ENCODE data around the gene GABRR3. TPM values are rescaled to one million over a fixed set of nuclear protein-coding genes. Genes with fewer than 3 reads are reported as not detected.
A peak's percentile ranks its signal among the peaks of the same experiment; 100 is the strongest.

The GABRR3 gene
- total and polyA plus RNA-seq, 10 donors = 0.03 TPM; not detected in 9

DNA sequence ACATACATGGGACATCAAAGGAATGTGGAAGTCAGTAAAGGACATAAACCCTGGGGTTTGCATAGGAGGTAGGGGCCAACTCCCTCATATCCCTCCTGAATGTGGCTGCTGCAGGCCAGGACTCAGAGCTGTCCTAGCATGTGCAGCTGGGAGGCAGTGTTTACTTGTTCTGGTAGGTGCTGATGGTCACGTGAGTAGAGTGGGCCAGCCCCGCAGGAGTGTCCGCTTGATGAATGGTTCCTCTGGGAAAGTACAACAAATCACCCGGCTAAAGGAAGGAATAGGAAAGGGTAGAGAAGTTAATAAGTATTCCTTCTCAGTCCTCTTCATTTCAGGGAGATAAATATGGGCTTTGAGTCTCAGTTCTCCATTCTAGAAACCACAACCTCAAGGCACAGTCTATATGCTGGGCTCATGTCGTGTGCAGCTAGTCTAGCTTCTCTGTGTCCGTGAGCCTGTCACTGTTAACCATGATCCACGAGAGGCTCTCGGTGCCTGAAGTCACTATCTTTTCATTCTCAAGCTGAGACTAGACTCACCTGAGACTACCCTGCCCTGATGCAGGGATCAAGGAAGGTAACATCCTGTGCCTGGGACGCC is 80.8 kb downstream of the GABRR3 start:
- H3K27me3 ChIP-seq (replicated peaks in 1 of 7) = no peaks in the 10 kb centered on the region
- no peak overlapping the region for H3K27ac ChIP-seq
- DNase-seq = no peak
- H3K36me3 ChIP-seq = peaks cover 0 to 98% (median 53%) of the 10 kb centered on the region in 6 donors
- 71 to 84% (median 79%) methylated on average over 9 of the region's 9 CpGs for WGBS, 5 donors
- intact Hi-C loops (cut with DNase I; ENCODE audit: low total_unique reads) = no loop called here
- H3K9me3 ChIP-seq = no peaks in the 10 kb centered on the region
- H3K4me1 ChIP-seq = peaks cover 0 to 7% (median 0%) of the 10 kb centered on the region in 6 donors
- no peak overlapping the region for H3K4me3 ChIP-seq
- TF ChIP-seq, protein P1, sequence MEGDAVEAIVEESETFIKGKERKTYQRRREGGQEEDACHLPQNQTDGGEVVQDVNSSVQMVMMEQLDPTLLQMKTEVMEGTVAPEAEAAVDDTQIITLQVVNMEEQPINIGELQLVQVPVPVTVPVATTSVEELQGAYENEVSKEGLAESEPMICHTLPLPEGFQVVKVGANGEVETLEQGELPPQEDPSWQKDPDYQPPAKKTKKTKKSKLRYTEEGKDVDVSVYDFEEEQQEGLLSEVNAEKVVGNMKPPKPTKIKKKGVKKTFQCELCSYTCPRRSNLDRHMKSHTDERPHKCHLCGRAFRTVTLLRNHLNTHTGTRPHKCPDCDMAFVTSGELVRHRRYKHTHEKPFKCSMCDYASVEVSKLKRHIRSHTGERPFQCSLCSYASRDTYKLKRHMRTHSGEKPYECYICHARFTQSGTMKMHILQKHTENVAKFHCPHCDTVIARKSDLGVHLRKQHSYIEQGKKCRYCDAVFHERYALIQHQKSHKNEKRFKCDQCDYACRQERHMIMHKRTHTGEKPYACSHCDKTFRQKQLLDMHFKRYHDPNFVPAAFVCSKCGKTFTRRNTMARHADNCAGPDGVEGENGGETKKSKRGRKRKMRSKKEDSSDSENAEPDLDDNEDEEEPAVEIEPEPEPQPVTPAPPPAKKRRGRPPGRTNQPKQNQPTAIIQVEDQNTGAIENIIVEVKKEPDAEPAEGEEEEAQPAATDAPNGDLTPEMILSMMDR (IDR thresholded peaks at IDR 0.05 in 8 of 11, conservative IDR thresholded peaks at IDR 0.05 in 3 of 11) = no peak
- TF ChIP-seq POLR2AphosphoS5 (IDR thresholded peaks at IDR 0.05) = no peak
- no peak for TF ChIP-seq POLR2A (IDR thresholded peaks at IDR 0.05)

- 95 to 100% (median 97%) methylated on average over 1 of the region's 1 CpG for WGBS, 5 donors
- DNase-seq = no peak
- Histone ChIP-seq H3K27me3 (replicated peaks in 1 of 7) (no peaks in the 10 kb centered on the region), H3K36me3 (peaks cover 0 to 98% (median 56%) of the 10 kb centered on the region in 6 donors), H3K9me3 (no peaks in the 10 kb centered on the region), H3K4me3 (no peak overlapping the region), H3K4me1 (peaks cover 0 to 7% (median 0%) of the 10 kb centered on the region in 6 donors), H3K27ac (no peak overlapping the region)
- TF ChIP-seq POLR2AphosphoS5 (IDR thresholded peaks at IDR 0.05) (no peak), POLR2A (IDR thresholded peaks at IDR 0.05) (no peak)
- intact Hi-C loops (cut with DNase I; ENCODE audit: low total_unique reads) = no loop called here
Measured at GRCh38 chr3:97952872-97953271, 82.2 kb downstream of the GABRR3 start.

DNA sequence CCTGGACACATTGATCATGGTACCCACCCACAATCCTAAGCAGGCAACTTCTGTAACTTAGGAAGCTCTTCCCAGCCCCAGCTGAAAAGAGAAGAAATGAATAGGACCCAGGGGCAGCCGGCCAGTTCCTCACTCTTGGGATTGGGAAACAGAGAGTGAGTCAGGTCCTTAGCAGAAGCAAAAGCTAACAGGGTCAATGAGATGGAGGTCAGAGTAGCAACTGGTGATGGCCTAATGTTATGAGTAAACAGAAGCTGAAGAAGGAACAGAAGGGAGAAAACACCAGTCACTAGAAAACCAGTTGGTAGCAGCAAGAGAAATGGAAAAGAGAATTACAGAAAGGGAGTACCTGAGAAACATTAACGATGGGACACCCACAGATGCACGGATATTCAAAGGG is 82.8 kb downstream of the GABRR3 start:
- H3K9me3 ChIP-seq = no peaks in the 10 kb centered on the region
- H3K36me3 ChIP-seq = peaks cover 0 to 98% (median 57%) of the 10 kb centered on the region in 6 donors
- 79 to 89% (median 87%) methylated on average over 3 of the region's 3 CpGs for WGBS, 5 donors
- intact Hi-C loops (cut with DNase I; ENCODE audit: low total_unique reads) = no loop called here
- H3K27me3 ChIP-seq (replicated peaks in 1 of 7) = no peaks in the 10 kb centered on the region
- H3K27ac ChIP-seq = no peak overlapping the region
- no peak overlapping the region for H3K4me3 ChIP-seq
- peaks cover 0 to 7% (median 0%) of the 10 kb centered on the region in 6 donors for H3K4me1 ChIP-seq
- no peak for DNase-seq
- TF ChIP-seq POLR2A (IDR thresholded peaks at IDR 0.05) (no peak), POLR2AphosphoS5 (IDR thresholded peaks at IDR 0.05) (peak in 1 of 3 donors; percentile 35)

DNA sequence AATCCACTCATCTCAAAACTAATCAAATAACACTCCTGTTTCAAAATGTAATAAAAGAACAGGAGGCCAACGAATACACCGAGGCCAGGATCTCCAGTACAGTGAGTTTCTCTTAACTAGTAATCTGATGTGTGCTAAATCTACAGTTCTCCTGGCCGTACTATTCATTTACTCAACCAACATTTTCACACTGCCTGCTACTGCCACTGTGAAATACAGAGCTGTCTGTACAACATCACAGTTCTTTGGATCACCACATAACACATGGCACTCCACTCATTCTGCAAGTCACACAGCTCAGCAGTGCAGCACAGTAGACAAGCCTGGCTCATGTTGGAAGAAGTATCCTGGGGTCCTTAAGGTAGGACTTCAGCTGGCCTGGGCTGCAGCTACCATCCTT is 84.8 kb downstream of the GABRR3 start:
- Histone ChIP-seq H3K36me3 (peaks cover 0 to 100% (median 68%) of the 10 kb centered on the region in 6 donors), H3K27me3 (replicated peaks in 1 of 7) (no peaks in the 10 kb centered on the region), H3K27ac (no peak overlapping the region), H3K9me3 (no peaks in the 10 kb centered on the region), H3K4me3 (no peak overlapping the region), H3K4me1 (peaks cover 0 to 7% (median 0%) of the 10 kb centered on the region in 6 donors)
- intact Hi-C loops (cut with DNase I; ENCODE audit: low total_unique reads) = no loop called here
- DNase-seq = no peak
- WGBS, 5 donors = 79 to 91% (median 84%) methylated on average over 3 of the region's 3 CpGs
- TF ChIP-seq POLR2AphosphoS5 (IDR thresholded peaks at IDR 0.05) = no peak
- TF ChIP-seq, protein P1 (IDR thresholded peaks at IDR 0.05 in 8 of 11, conservative IDR thresholded peaks at IDR 0.05 in 3 of 11) = no peak
- TF ChIP-seq POLR2A (IDR thresholded peaks at IDR 0.05) = no peak

GRCh38 chr3:97949743-97950142 is 85.4 kb downstream of the GABRR3 start:
- no peaks in the 10 kb centered on the region for H3K27me3 ChIP-seq (replicated peaks in 1 of 7)
- no peaks in the 10 kb centered on the region for H3K9me3 ChIP-seq
- no peak for TF ChIP-seq POLR2A (IDR thresholded peaks at IDR 0.05)
- TF ChIP-seq POLR2AphosphoS5 (IDR thresholded peaks at IDR 0.05) = no peak
- TF ChIP-seq, protein P1 (IDR thresholded peaks at IDR 0.05 in 8 of 11, conservative IDR thresholded peaks at IDR 0.05 in 3 of 11) = no peak
- H3K4me3 ChIP-seq = no peak overlapping the region
- H3K36me3 ChIP-seq = peaks cover 0 to 100% (median 72%) of the 10 kb centered on the region in 6 donors
- H3K4me1 ChIP-seq = peaks cover 0 to 5% (median 0%) of the 10 kb centered on the region in 6 donors
- WGBS, 5 donors = 82 to 90% (median 87%) methylated on average over 3 to 5 of the region's 5 CpGs
- DNase-seq = no peak
- intact Hi-C loops (cut with DNase I; ENCODE audit: low total_unique reads) = no loop called here
- no peak overlapping the region for H3K27ac ChIP-seq

Measured in spleen (tissue), 11 donors.